K562 (cell line): ENCODE results near the gene GALM. TPM values are rescaled to one million over a fixed set of nuclear protein-coding genes. Genes with fewer than 3 reads are reported as not detected.

ENCODE experiments used
- ATAC-seq: fragments of 200-7000 bp; cut with Tn5 transposase; 3 replicates; pipeline ENCODE4 v1.9.1; 2020; ENCODE audit warnings: moderate library complexity
- BruUV-seq: library from RNA; stranded (reverse); fragments of 400-500 nt; replicated peaks from 2 replicates; lab custom pipeline; 2021; lab: Mats Ljungman, UMichigan
- CTCF ChIA-PET: fragments of 300-600 bp; formaldehyde crosslinking; extraction: SDS; loops from one replicate; lab custom pipeline; 2021; ENCODE audit warnings: low intra/inter-chr PET ratio; lab: Yijun Ruan, JAX
- POLR2A ChIA-PET: fragments of 300-600, 350-650 bp; sonication (Branson Sonifier 250); formaldehyde crosslinking; extraction: SDS; loops from one replicate; lab custom pipeline; 2021; ENCODE audit warnings: antibody characterized with exemption, inconsistent platforms; lab: Yijun Ruan, JAX
- DNase-seq, 4 experiments: peaks; one replicate each; pipeline versions ENCODE4 v3.0.0 to v3.0.0-alpha.2; 2011 to 2018; ENCODE audit warnings: low spot score in 3 of 4, mixed read lengths in 3 of 4; ENCODE audit errors: extremely low read depth in 1 of 4
- FAIRE-seq: peaks from 2 replicates; lab custom pipeline; 2011; peaks lifted over from hg19 to GRCh38; lab: Jason Lieb, UNC
- H2AFZ ChIP-seq: 2 replicates; pipeline ENCODE4 v1.6.0; 2011; ENCODE audit warnings: low read depth, low read length, control low read depth, inconsistent platforms
- H3K27ac ChIP-seq: fragments of 200-600 bp; 3 replicates; pipeline ENCODE4 v1.8.0; 2011; ENCODE audit warnings: low read depth, mild to moderate bottlenecking, control low read depth, inconsistent platforms, low read length, moderate library complexity, mixed read lengths; ENCODE audit errors: extremely low read depth
- H3K27me3 ChIP-seq, 2 experiments: fragments of 300-600 bp in 1 of 2; 2 replicates in 1 of 2; 3 replicates in 1 of 2; pipeline versions ENCODE4 v1.6.0 to v1.8.0; 2011; ENCODE audit warnings: inconsistent platforms in 2 of 2, low read length in 2 of 2, mild to moderate bottlenecking in 1 of 2, mixed read lengths in 1 of 2, moderate library complexity in 1 of 2; ENCODE audit not compliant: control insufficient read depth in 2 of 2, insufficient read depth in 2 of 2
- H3K36me3 ChIP-seq: fragments of 300-600 bp; 3 replicates; pipeline ENCODE4 v1.8.0; 2011; ENCODE audit warnings: mild to moderate bottlenecking, low read length, inconsistent platforms; ENCODE audit not compliant: control insufficient read depth, insufficient read depth
- H3K4me1 ChIP-seq, 2 experiments: fragments of 200-600 bp in 1 of 2; replicated peaks in 1 of 2; 2 replicates in 1 of 2; 3 replicates in 1 of 2; pipeline versions ENCODE4 v1.5.1 to v1.8.0; 2011; ENCODE audit warnings: inconsistent platforms in 2 of 2, low read length in 2 of 2, mild to moderate bottlenecking in 1 of 2, mixed read lengths in 1 of 2, moderate library complexity in 1 of 2; ENCODE audit not compliant: control insufficient read depth in 2 of 2, insufficient read depth in 2 of 2
- H3K4me2 ChIP-seq: 2 replicates; pipeline ENCODE4 v1.6.1; 2011; ENCODE audit warnings: low read length, control low read depth, inconsistent platforms, mixed read lengths; ENCODE audit not compliant: insufficient read depth
- H3K4me3 ChIP-seq: fragments of 200-600 bp; sonication (generic), shearing (Covaris generic); 2 replicates; pipeline ENCODE4 v1.5.1; 2016; ENCODE audit warnings: control low read depth, inconsistent platforms
- H3K79me2 ChIP-seq: fragments of 200-600 bp; 3 replicates; pipeline ENCODE4 v1.8.0; 2011; ENCODE audit warnings: low read length, inconsistent platforms; ENCODE audit not compliant: control insufficient read depth, insufficient read depth
- H3K9ac ChIP-seq, 2 experiments: 2 replicates each; pipeline versions ENCODE4 v1.6.0 to v1.6.1; 2011; ENCODE audit warnings: low read depth in 2 of 2, low read length in 2 of 2, control low read depth in 1 of 2, inconsistent platforms in 1 of 2, mild to moderate bottlenecking in 1 of 2, mixed read lengths in 1 of 2; ENCODE audit not compliant: insufficient read depth in 1 of 2
- H3K9me1 ChIP-seq: one replicate; pipeline ENCODE4 v1.6.0; 2011; ENCODE audit warnings: inconsistent platforms, mild to moderate bottlenecking, low read length, moderate library complexity; ENCODE audit not compliant: control insufficient read depth, insufficient read depth
- H3K9me3 ChIP-seq: replicated peaks from 2 replicates; pipeline ENCODE4 v1.5.1; 2011; ENCODE audit warnings: low read depth, low read length, inconsistent platforms; ENCODE audit not compliant: control insufficient read depth, insufficient read depth
- H4K20me1 ChIP-seq: replicated peaks from 2 replicates; pipeline ENCODE4 v1.6.1; 2011; ENCODE audit warnings: low read length, inconsistent platforms, mixed read lengths; ENCODE audit not compliant: control insufficient read depth, insufficient read depth
- ARHGAP35 ChIP-seq: fragments of 450-650 bp; IDR thresholded peaks from 2 replicates; pipeline ENCODE4 v1.6.1; 2018; ENCODE audit not compliant: partially characterized antibody
- BRD4 ChIP-seq: fragments of 200-600 bp; sonication (generic); IDR thresholded peaks from 2 replicates; pipeline ENCODE4 v1.6.1; 2017; ENCODE audit warnings: inconsistent platforms
- CHD4 ChIP-seq: fragments of 200-600 bp; sonication (generic); IDR thresholded peaks from 3 replicates; pipeline ENCODE4 v1.6.1; 2012; ENCODE audit warnings: low read depth, mild to moderate bottlenecking, mixed read lengths, low read length, inconsistent platforms; ENCODE audit not compliant: insufficient read depth, insufficient replicate concordance, poor library complexity, severe bottlenecking
- HMG20A ChIP-seq: fragments of 450-650 bp; formaldehyde crosslinking; conservative IDR thresholded peaks from 2 replicates; pipeline ENCODE4 v1.4.0; 2020; ENCODE audit warnings: mild to moderate bottlenecking, mixed read lengths
- IRF1 ChIP-seq: sonication (generic); formaldehyde crosslinking; IDR thresholded peaks from 2 replicates; pipeline ENCODE4 v1.8.0; 2022; ENCODE audit warnings: missing genetic modification reagents, mild to moderate bottlenecking, borderline replicate concordance
- NELFE ChIP-seq: IDR thresholded peaks from 2 replicates; pipeline ENCODE4 v1.6.1; 2011; ENCODE audit warnings: mild to moderate bottlenecking; ENCODE audit not compliant: insufficient read depth, insufficient read length
- NR3C1 ChIP-seq: sonication (generic); formaldehyde crosslinking; IDR thresholded peaks from 2 replicates; pipeline ENCODE4 v1.8.1; 2022; ENCODE audit warnings: missing genetic modification reagents
- PPARD ChIP-seq: fragments of 250-450 bp; sonication (Bioruptor Pico); IDR thresholded peaks from 2 replicates; pipeline ENCODE4 v1.8.0; 2022; ENCODE audit warnings: inconsistent platforms, mild to moderate bottlenecking, moderate library complexity
- TBP ChIP-seq: optimal IDR thresholded peaks from 2 replicates; pipeline ENCODE3; 2011; ENCODE audit warnings: low read depth, low read length, improper control_type of control experiment
- U2AF1 ChIP-seq: fragments of 200-400 bp; formaldehyde crosslinking; optimal IDR thresholded peaks from 2 replicates; pipeline ENCODE3; 2017; ENCODE audit warnings: mild to moderate bottlenecking, low read depth, low read length, moderate library complexity
- ZBTB26 ChIP-seq: fragments of 450-650 bp; formaldehyde crosslinking; IDR thresholded peaks from 2 replicates; pipeline ENCODE4 v1.4.0; 2022; ENCODE audit warnings: missing genetic modification characterization
- WGBS: fragments of 100-300 bp; shearing (Covaris generic); methylation state at CpG from one replicate; pipeline ENCODE4 v1.1.6; 2016; ENCODE audit warnings: low coverage, mixed read lengths; ENCODE audit not compliant: insufficient coverage; ENCODE audit errors: missing lambda C conversion rate; 5-methylcytosine and 5-hydroxymethylcytosine counted together
- in situ Hi-C: fragments of 300-500 bp; cut with MboI; formaldehyde crosslinking; loops from 4 replicates; pipeline ENCODE4 v1.15.0; 2018; ENCODE audit warnings: inconsistent platforms, mixed read lengths
- intact Hi-C: fragments of 100-400 bp; cut with micrococcal nuclease; formaldehyde crosslinking; loops from 2 replicates; pipeline ENCODE4 v1.14.2; 2022
- polyA plus RNA-seq, 8 experiments: library from polyadenylated mRNA; depleted of rRNA in 4 of 8; stranded (reverse) in 5 of 8; unstranded in 3 of 8; fragments of >200 nt; fragmentation: Nextera tagmentation in 2 of 8; fragmentation: Illumina TruSeq in 1 of 8; extraction: Ambion mirVana in 2 of 8; extraction: Trizol in 1 of 8; gene quantifications; 2 replicates each; pipeline versions ENCODE4 v1.2.1 to v1.2.3, GENCODE V29; 2011 to 2014; ENCODE audit warnings: inconsistent platforms in 1 of 8, missing spikeins in 1 of 8
- total RNA-seq, 7 experiments: library from RNA; depleted of rRNA in 6 of 7; stranded (reverse); fragments of >200 nt in 6 of 7; fragmentation: Illumina TruSeq in 2 of 7; extraction: Trizol in 2 of 7; gene quantifications; 2 replicates each; pipeline versions ENCODE4 v1.2.1 to v1.2.3, GENCODE V29; 2011 to 2021; ENCODE audit warnings: low replicate concordance in 1 of 7
- TF ChIP-seq, protein P1 (sequence below): fragments of 250-450 bp; sonication (Bioruptor Pico); IDR thresholded peaks from 2 replicates; pipeline ENCODE4 v1.4.0; 2020; ENCODE audit warnings: mild to moderate bottlenecking, moderate library complexity

The GALM gene
- total and polyA plus RNA-seq, 9 of the 15 experiments (the other 6 are each of a cell fraction or from before 2014, with no cell fraction given) = 22.1 to 51.7 (median 27.9) TPM

GRCh38 chr2:38671303-38671702 is 5.4 kb downstream of the GALM start:
- H3K9ac ChIP-seq = no peak overlapping the region
- TF ChIP-seq NR3C1 (CRISPR knock-in tag) = no peak
- TF ChIP-seq U2AF1 = no peak
- TF ChIP-seq ARHGAP35 = no peak
- TF ChIP-seq TBP = no peak
- no peak for TF ChIP-seq CHD4
- TF ChIP-seq ZBTB26 (CRISPR knock-in tag) = no peak
- TF ChIP-seq IRF1 (CRISPR knock-in tag) = no peak
- no peak for TF ChIP-seq HMG20A (CRISPR knock-in tag)
- no peak for TF ChIP-seq BRD4
- TF ChIP-seq, protein P1, sequence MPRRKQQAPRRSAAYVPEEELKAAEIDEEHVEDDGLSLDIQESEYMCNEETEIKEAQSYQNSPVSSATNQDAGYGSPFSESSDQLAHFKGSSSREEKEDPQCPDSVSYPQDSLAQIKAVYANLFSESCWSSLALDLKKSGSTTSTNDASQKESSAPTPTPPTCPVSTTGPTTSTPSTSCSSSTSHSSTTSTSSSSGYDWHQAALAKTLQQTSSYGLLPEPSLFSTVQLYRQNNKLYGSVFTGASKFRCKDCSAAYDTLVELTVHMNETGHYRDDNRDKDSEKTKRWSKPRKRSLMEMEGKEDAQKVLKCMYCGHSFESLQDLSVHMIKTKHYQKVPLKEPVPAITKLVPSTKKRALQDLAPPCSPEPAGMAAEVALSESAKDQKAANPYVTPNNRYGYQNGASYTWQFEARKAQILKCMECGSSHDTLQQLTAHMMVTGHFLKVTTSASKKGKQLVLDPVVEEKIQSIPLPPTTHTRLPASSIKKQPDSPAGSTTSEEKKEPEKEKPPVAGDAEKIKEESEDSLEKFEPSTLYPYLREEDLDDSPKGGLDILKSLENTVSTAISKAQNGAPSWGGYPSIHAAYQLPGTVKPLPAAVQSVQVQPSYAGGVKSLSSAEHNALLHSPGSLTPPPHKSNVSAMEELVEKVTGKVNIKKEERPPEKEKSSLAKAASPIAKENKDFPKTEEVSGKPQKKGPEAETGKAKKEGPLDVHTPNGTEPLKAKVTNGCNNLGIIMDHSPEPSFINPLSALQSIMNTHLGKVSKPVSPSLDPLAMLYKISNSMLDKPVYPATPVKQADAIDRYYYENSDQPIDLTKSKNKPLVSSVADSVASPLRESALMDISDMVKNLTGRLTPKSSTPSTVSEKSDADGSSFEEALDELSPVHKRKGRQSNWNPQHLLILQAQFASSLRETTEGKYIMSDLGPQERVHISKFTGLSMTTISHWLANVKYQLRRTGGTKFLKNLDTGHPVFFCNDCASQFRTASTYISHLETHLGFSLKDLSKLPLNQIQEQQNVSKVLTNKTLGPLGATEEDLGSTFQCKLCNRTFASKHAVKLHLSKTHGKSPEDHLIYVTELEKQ (CRISPR knock-in tag) = no peak
- no peak for TF ChIP-seq PPARD (CRISPR knock-in tag)
- no peak for TF ChIP-seq NELFE
- DNase-seq (no peak), FAIRE-seq (no peak), ATAC-seq (no peak)
- peaks cover 21% of the 10 kb centered on the region for H3K79me2 ChIP-seq
- WGBS = 73% methylated on average over 6 of the region's 6 CpGs
- no TSS peak for BruUV-seq
- H3K27ac ChIP-seq = no peak overlapping the region
- no peak overlapping the region for H3K4me3 ChIP-seq
- POLR2A ChIA-PET = interaction anchor here (0.7 to 1.2 kb wide), 3 partner anchors 10 to 34 kb away, joined by 3 to 4 read pairs (median 3); no protein-coding TSS in a partner anchor
- H4K20me1 ChIP-seq = no peaks in the 10 kb centered on the region
- no peak overlapping the region for H2AFZ ChIP-seq
- intact Hi-C loops = no loop called here
- peaks cover 3 to 13% of the 10 kb centered on the region in 2 experiments; a peak in 4 of 5 replicates for H3K4me1 ChIP-seq
- CTCF ChIA-PET = no interaction called here
- peaks cover 6% of the 10 kb centered on the region; the same call in 2 of the 3 replicates for H3K36me3 ChIP-seq
- no peaks in the 10 kb centered on the region for H3K9me1 ChIP-seq
- no peaks in the 10 kb centered on the region for H3K27me3 ChIP-seq
- in situ Hi-C loops = loop anchor here (5.0 kb wide), 2 partner anchors 41 to 69 kb away; partner anchors contain the start of gene HNRNPLL
- no peak overlapping the region for H3K4me2 ChIP-seq
- no peaks in the 10 kb centered on the region for H3K9me3 ChIP-seq
